ENCODE results near the gene BRDT.

BRDT gene

DNA sequence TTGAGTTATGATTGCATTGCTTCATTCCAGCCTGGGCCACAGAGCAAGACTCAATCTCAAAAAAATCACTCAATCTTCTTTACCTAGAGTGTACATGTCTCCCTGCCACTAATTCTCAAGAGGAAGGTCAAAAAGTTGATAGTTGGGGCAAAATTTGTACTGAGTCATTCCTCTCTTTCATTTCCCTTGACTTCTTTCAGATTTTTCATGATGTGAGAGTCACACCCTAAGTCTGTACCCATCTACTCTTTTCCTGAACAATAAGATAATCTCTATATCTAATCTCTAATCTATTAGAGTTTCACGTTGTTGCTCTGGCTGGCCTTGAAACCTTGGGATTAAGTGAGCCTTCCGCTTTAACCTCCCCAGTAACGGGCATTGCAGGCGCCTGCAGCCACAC is 1.1 kb upstream of the BRDT start:
- Histone ChIP-seq H3K4me3 (ENCODE audit: low read length, poor library complexity, severe bottlenecking) (peak overlapping the region; percentile 73), H3K9me2 (replicated peaks; ENCODE audit: low read depth, low read length) (no peaks in the 10 kb centered on the region), H4K20me1 (ENCODE audit: insufficient read depth, low read length, poor library complexity, severe bottlenecking) (no peaks in the 10 kb centered on the region), H3K79me2 (ENCODE audit: insufficient read depth, low read length) (no peaks in the 10 kb centered on the region), H3F3A (ENCODE audit: low read depth) (no peaks in the 10 kb centered on the region; the same call in 1 of the 2 replicates), H2AFZ (ENCODE audit: low read length) (peak overlapping the region; percentile 69), H3K4me2 (ENCODE audit: low read depth, low read length, poor library complexity, severe bottlenecking) (peak overlapping the region; percentile 89), H3K27me3 (ENCODE audit: insufficient read depth, low read length, poor library complexity, severe bottlenecking) (no peaks in the 10 kb centered on the region), H3K9ac (ENCODE audit: low read depth, low read length, poor library complexity, severe bottlenecking) (peak overlapping the region; percentile 13), H3K36me3 (ENCODE audit: insufficient read depth, low read length) (no peaks in the 10 kb centered on the region), H3K9me3 (ENCODE audit: insufficient read depth, low read depth, low read length) (no peaks in the 10 kb centered on the region), H3K4me1 (ENCODE audit: insufficient read depth, low read length, poor library complexity, severe bottlenecking) (peaks cover 19% of the 10 kb centered on the region)
- TF ChIP-seq EZH2phosphoT487 (IDR thresholded peaks at IDR 0.05; ENCODE audit: borderline replicate concordance), result no peak
- TF ChIP-seq, protein P1, sequence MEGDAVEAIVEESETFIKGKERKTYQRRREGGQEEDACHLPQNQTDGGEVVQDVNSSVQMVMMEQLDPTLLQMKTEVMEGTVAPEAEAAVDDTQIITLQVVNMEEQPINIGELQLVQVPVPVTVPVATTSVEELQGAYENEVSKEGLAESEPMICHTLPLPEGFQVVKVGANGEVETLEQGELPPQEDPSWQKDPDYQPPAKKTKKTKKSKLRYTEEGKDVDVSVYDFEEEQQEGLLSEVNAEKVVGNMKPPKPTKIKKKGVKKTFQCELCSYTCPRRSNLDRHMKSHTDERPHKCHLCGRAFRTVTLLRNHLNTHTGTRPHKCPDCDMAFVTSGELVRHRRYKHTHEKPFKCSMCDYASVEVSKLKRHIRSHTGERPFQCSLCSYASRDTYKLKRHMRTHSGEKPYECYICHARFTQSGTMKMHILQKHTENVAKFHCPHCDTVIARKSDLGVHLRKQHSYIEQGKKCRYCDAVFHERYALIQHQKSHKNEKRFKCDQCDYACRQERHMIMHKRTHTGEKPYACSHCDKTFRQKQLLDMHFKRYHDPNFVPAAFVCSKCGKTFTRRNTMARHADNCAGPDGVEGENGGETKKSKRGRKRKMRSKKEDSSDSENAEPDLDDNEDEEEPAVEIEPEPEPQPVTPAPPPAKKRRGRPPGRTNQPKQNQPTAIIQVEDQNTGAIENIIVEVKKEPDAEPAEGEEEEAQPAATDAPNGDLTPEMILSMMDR (conservative IDR thresholded peaks at IDR 0.05; ENCODE audit: low read length), result no peak

DNA sequence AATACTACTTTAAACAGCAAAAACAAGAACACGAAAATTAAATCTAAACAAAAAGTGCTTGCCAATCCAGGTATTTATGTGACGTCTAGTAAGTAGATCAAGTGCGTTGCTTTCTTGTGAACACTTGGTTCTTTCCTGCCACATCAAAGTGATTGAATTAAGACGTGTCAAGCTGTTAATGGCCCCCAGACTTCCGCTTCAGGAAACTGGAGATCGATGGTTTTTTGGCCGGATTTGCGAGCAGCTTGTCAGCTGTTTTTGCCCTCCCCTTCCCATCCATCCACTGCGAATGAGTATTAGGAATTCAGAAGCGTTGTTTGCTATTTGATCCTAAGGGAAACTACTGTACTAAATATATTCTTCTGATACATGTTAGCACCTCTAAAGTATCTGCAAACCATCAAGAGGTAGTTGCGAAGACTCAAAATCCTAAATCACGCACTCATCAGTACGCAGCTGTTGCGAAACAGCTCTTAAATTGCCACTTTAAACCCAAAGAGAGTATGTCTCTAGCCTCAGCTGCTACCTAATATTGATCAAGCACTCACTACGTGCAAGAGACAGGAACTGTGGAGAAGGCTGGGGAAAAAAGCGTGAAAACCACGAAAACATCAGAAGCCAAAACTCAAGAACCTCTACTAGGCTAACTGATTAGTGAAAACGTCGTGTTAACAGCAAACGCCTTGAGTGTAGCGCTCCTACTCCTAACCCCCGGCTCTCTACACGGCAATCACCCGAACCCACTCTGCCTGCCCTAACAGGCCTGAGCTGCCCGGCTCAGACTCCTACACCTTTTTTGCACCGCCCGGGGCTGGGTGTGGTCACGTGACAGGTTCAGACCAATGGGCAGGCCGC is 473 bp upstream of the BRDT start:
- H3K36me3 ChIP-seq (ENCODE audit: insufficient read depth, low read length), result no peaks in the 10 kb centered on the region
- no peaks in the 10 kb centered on the region for H3K27me3 ChIP-seq (ENCODE audit: insufficient read depth, low read length, poor library complexity, severe bottlenecking)
- peak overlapping the region; percentile 73 for H3K4me3 ChIP-seq (ENCODE audit: low read length, poor library complexity, severe bottlenecking)
- H3K9me3 ChIP-seq (ENCODE audit: insufficient read depth, low read depth, low read length), result no peaks in the 10 kb centered on the region
- no peaks in the 10 kb centered on the region for H3K9me2 ChIP-seq (replicated peaks; ENCODE audit: low read depth, low read length)
- no peaks in the 10 kb centered on the region for H3K79me2 ChIP-seq (ENCODE audit: insufficient read depth, low read length)
- peaks cover 19% of the 10 kb centered on the region for H3K4me1 ChIP-seq (ENCODE audit: insufficient read depth, low read length, poor library complexity, severe bottlenecking)
- peak overlapping the region; percentile 69 for H2AFZ ChIP-seq (ENCODE audit: low read length)
- H3K9ac ChIP-seq (ENCODE audit: low read depth, low read length, poor library complexity, severe bottlenecking), result peak overlapping the region; percentile 13
- TF ChIP-seq, protein P1 (conservative IDR thresholded peaks at IDR 0.05; ENCODE audit: low read length), result no peak
- TF ChIP-seq EZH2phosphoT487 (IDR thresholded peaks at IDR 0.05; ENCODE audit: borderline replicate concordance), result no peak
- no peaks in the 10 kb centered on the region; the same call in 1 of the 2 replicates for H3F3A ChIP-seq (ENCODE audit: low read depth)
- H4K20me1 ChIP-seq (ENCODE audit: insufficient read depth, low read length, poor library complexity, severe bottlenecking), result no peaks in the 10 kb centered on the region
- peak overlapping the region; percentile 89 for H3K4me2 ChIP-seq (ENCODE audit: low read depth, low read length, poor library complexity, severe bottlenecking)

DNA sequence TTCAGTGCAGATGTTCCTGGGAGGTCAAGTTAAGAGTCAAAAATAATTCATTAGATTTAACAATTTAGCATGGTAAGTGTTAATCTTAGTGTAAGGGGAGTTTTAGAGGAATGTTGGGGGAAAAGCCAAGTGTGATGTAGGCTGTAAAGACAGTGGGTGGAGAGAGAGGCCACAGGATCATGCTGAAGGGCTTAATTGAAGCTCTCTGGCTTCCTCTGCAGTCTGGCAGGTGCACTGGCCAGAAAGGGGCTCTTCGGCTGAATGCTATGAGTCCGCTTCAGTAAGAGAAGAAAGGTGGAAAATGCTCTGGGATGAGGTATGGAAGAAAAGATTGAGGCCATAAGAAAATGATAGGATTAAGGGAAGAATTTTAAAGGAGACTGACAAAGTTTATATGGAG is 3.0 kb downstream of the BRDT start:
- Histone ChIP-seq H3K36me3 (ENCODE audit: insufficient read depth, low read length) (no peaks in the 10 kb centered on the region), H3F3A (ENCODE audit: low read depth) (no peaks in the 10 kb centered on the region; the same call in 1 of the 2 replicates), H3K4me1 (ENCODE audit: insufficient read depth, low read length, poor library complexity, severe bottlenecking) (peaks cover 17% of the 10 kb centered on the region), H3K79me2 (ENCODE audit: insufficient read depth, low read length) (no peaks in the 10 kb centered on the region), H3K9me2 (replicated peaks; ENCODE audit: low read depth, low read length) (no peaks in the 10 kb centered on the region), H2AFZ (ENCODE audit: low read length) (no peak overlapping the region), H3K4me2 (ENCODE audit: low read depth, low read length, poor library complexity, severe bottlenecking) (no peak overlapping the region), H3K9me3 (ENCODE audit: insufficient read depth, low read depth, low read length) (no peaks in the 10 kb centered on the region), H3K27me3 (ENCODE audit: insufficient read depth, low read length, poor library complexity, severe bottlenecking) (no peaks in the 10 kb centered on the region), H3K9ac (ENCODE audit: low read depth, low read length, poor library complexity, severe bottlenecking) (no peak overlapping the region), H3K4me3 (ENCODE audit: low read length, poor library complexity, severe bottlenecking) (no peak overlapping the region), H4K20me1 (ENCODE audit: insufficient read depth, low read length, poor library complexity, severe bottlenecking) (no peaks in the 10 kb centered on the region)
- TF ChIP-seq, protein P1 (conservative IDR thresholded peaks at IDR 0.05; ENCODE audit: low read length), result peak; percentile 40; the same call in 1 of the 2 replicates
- TF ChIP-seq EZH2phosphoT487 (IDR thresholded peaks at IDR 0.05; ENCODE audit: borderline replicate concordance), result no peak
